GM12875 (cell line): ENCODE measurements around the gene TIMP3.

ENCODE experiments used
- H3K4me3 ChIP-seq: one replicate; pipeline ENCODE4 v1.5.1; 2011; ENCODE audit warnings: low read depth, low read length, control low read depth
- TF ChIP-seq, protein P1 (sequence below): IDR thresholded peaks from 2 replicates; pipeline ENCODE4 v1.5.1; 2011; ENCODE audit warnings: low read depth, mild to moderate bottlenecking, control low read depth, inconsistent platforms, low read length, moderate library complexity, borderline replicate concordance; ENCODE audit not compliant: insufficient read depth

The TIMP3 gene

GRCh38 chr22:32880893-32881596, 79.5 kb downstream of the TIMP3 start:
- TF ChIP-seq, protein P1, sequence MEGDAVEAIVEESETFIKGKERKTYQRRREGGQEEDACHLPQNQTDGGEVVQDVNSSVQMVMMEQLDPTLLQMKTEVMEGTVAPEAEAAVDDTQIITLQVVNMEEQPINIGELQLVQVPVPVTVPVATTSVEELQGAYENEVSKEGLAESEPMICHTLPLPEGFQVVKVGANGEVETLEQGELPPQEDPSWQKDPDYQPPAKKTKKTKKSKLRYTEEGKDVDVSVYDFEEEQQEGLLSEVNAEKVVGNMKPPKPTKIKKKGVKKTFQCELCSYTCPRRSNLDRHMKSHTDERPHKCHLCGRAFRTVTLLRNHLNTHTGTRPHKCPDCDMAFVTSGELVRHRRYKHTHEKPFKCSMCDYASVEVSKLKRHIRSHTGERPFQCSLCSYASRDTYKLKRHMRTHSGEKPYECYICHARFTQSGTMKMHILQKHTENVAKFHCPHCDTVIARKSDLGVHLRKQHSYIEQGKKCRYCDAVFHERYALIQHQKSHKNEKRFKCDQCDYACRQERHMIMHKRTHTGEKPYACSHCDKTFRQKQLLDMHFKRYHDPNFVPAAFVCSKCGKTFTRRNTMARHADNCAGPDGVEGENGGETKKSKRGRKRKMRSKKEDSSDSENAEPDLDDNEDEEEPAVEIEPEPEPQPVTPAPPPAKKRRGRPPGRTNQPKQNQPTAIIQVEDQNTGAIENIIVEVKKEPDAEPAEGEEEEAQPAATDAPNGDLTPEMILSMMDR = no peak
- H3K4me3 ChIP-seq = no peak overlapping the region

DNA sequence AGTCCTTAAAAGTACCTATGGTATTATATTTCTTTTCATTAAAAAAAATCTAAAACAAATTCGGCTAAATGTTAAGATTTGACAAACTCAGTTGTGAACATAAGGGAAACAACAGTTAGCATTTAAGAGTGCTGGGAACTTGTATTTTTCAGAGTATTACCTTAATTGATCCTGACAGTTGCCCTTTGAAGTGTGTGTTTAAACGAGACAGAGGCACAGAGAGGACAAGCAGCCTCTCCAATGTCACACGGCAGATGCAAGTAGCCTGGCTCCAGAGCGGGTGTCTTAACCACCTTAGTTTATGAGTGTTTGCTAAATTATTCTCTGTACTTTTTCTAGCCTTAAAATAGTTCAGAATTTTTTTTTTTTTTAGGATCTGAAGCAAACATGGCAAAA, 80.9 kb downstream of the TIMP3 start:
- TF ChIP-seq, protein P1 = no peak
- H3K4me3 ChIP-seq = no peak overlapping the region

- TF ChIP-seq, protein P1 = no peak
Measured at GRCh38 chr22:32882774-32883530, 81.4 kb downstream of the TIMP3 start.

GRCh38 chr22:32887324-32887980, 85.9 kb downstream of the TIMP3 start:
- no peak overlapping the region for H3K4me3 ChIP-seq
- TF ChIP-seq, protein P1 = no peak

More at GRCh38 chr22:32882774-32883530, 81.4 kb downstream of the TIMP3 start:
- no peak overlapping the region for H3K4me3 ChIP-seq

DNA sequence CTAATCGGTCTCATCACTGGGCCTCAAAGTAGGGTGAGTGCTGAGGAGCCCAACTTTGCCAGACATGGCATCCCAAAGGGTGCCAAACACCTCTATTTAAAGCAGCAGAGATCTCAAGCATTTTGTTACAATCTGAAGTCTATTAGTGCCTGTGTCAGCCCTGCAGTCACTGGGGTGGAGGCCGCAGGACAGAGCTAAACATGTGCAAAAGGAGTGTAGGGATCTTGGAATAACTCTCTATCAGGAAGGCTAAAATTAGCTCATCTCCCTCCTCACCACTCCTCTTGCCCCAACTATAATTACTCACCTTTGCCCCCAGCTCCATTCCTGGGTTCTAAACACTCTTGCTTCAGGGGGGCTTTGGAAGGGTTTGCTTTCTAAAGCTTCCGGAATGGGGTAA, 87.5 kb downstream of the TIMP3 start:
- TF ChIP-seq, protein P1 = no peak
- H3K4me3 ChIP-seq = no peak overlapping the region

DNA sequence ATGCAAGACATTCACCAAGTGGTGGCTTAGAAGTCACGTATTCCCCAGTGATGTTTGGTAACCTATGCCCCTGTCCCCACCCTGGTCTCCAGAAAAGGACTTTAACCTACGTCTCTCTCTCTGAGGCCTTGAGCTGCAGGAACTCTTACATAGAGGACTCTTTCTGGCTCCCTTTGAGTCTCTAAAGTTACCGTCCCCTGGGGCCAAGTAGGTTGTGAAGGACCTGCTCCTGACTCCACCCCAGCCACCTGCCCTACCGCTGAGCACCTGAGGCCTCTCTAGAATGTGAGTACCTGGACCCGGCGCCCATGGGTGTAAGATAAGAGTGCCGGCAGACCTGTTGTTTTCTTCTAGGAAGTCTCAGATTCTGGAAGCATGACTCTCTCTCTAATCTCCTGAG, 95.4 kb downstream of the TIMP3 start:
- TF ChIP-seq, protein P1 = no peak

More for the DNA sequence above, 95.4 kb downstream of the TIMP3 start:
- H3K4me3 ChIP-seq = no peak overlapping the region
